Astrocyte (in vitro differentiated cells and primary cell): ENCODE results near the gene ITPK1. TPM values are rescaled to one million over a fixed set of nuclear protein-coding genes. Genes with fewer than 3 reads are reported as not detected.

Experiments
- DNase-seq: peaks from one replicate; pipeline ENCODE4 v3.0.0-alpha.2; 2010; ENCODE audit warnings: low read depth
- FAIRE-seq: peaks from 2 replicates; lab custom pipeline; 2011; peaks lifted over from hg19 to GRCh38; lab: Jason Lieb, UNC
- H2AFZ ChIP-seq: 2 replicates; pipeline ENCODE4 v1.6.0; 2012; ENCODE audit warnings: low read depth, low read length, inconsistent platforms
- H3K27ac ChIP-seq: 2 replicates; pipeline ENCODE4 v1.5.1; 2011; ENCODE audit warnings: low read depth, low read length, inconsistent platforms
- H3K27me3 ChIP-seq: 2 replicates; pipeline ENCODE4 v1.6.0; 2011; ENCODE audit warnings: low read length, inconsistent platforms; ENCODE audit not compliant: insufficient read depth
- H3K36me3 ChIP-seq: 2 replicates; pipeline ENCODE4 v1.5.1; 2011; ENCODE audit warnings: low read length, inconsistent platforms; ENCODE audit not compliant: insufficient read depth
- H3K4me1 ChIP-seq: 2 replicates; pipeline ENCODE4 v1.5.1; 2011; ENCODE audit warnings: low read length, inconsistent platforms; ENCODE audit not compliant: insufficient read depth
- H3K4me2 ChIP-seq: 2 replicates; pipeline ENCODE4 v1.6.0; 2012; ENCODE audit warnings: low read length, inconsistent platforms
- H3K4me3 ChIP-seq: 2 replicates; pipeline ENCODE4 v1.5.1; 2011; ENCODE audit warnings: low read depth, mild to moderate bottlenecking, low read length, inconsistent platforms; ENCODE audit not compliant: insufficient read depth
- H3K79me2 ChIP-seq: 2 replicates; pipeline ENCODE4 v1.6.0; 2012; ENCODE audit warnings: mild to moderate bottlenecking, low read length, inconsistent platforms; ENCODE audit not compliant: insufficient read depth
- H3K9ac ChIP-seq: 2 replicates; pipeline ENCODE4 v1.6.0; 2012; ENCODE audit warnings: mild to moderate bottlenecking, low read length, inconsistent platforms
- H3K9me3 ChIP-seq: 2 replicates; pipeline ENCODE4 v1.5.1; 2012; ENCODE audit warnings: low read depth, mild to moderate bottlenecking, low read length, inconsistent platforms; ENCODE audit not compliant: insufficient read depth
- H4K20me1 ChIP-seq: 2 replicates; pipeline ENCODE4 v1.6.0; 2012; ENCODE audit warnings: low read length, inconsistent platforms; ENCODE audit not compliant: insufficient read depth
- H3K27ac Mint-ChIP-seq: one replicate; pipeline ENCODE4 v1.8.0; 2021; ENCODE audit warnings: mild to moderate bottlenecking, mixed read lengths; ENCODE audit not compliant: unreplicated experiment
- H3K27me3 Mint-ChIP-seq: one replicate; pipeline ENCODE4 v1.8.0; 2021; ENCODE audit warnings: low read depth, mixed read lengths; ENCODE audit not compliant: unreplicated experiment
- H3K36me3 Mint-ChIP-seq: one replicate; pipeline ENCODE4 v1.8.0; 2021; ENCODE audit warnings: low read depth, mixed read lengths; ENCODE audit not compliant: unreplicated experiment
- H3K4me1 Mint-ChIP-seq: one replicate; pipeline ENCODE4 v1.8.0; 2021; ENCODE audit warnings: low read depth, mixed read lengths; ENCODE audit not compliant: unreplicated experiment
- H3K4me3 Mint-ChIP-seq: one replicate; pipeline ENCODE4 v1.8.0; 2021; ENCODE audit warnings: mild to moderate bottlenecking, moderate library complexity, mixed read lengths; ENCODE audit not compliant: unreplicated experiment
- H3K9me3 Mint-ChIP-seq: one replicate; pipeline ENCODE4 v1.8.0; 2021; ENCODE audit warnings: mild to moderate bottlenecking, mixed read lengths; ENCODE audit not compliant: unreplicated experiment
- CTCF ChIP-seq: IDR thresholded peaks from 2 replicates; pipeline ENCODE4 v1.5.1; 2011; ENCODE audit warnings: low read depth, mild to moderate bottlenecking, inconsistent platforms, low read length, moderate library complexity; ENCODE audit not compliant: insufficient read depth
- EZH2 ChIP-seq: IDR thresholded peaks from 2 replicates; pipeline ENCODE4 v1.6.1; 2012; ENCODE audit warnings: mild to moderate bottlenecking, low read length, inconsistent platforms; ENCODE audit not compliant: insufficient read depth
- total RNA-seq: library from RNA; stranded (reverse); gene quantifications from 2 replicates; pipeline ENCODE4 v1.2.1, GENCODE V29; 2021

ITPK1 gene
- total RNA-seq, 1 donor from 2014 or later = 13.0 TPM

DNA sequence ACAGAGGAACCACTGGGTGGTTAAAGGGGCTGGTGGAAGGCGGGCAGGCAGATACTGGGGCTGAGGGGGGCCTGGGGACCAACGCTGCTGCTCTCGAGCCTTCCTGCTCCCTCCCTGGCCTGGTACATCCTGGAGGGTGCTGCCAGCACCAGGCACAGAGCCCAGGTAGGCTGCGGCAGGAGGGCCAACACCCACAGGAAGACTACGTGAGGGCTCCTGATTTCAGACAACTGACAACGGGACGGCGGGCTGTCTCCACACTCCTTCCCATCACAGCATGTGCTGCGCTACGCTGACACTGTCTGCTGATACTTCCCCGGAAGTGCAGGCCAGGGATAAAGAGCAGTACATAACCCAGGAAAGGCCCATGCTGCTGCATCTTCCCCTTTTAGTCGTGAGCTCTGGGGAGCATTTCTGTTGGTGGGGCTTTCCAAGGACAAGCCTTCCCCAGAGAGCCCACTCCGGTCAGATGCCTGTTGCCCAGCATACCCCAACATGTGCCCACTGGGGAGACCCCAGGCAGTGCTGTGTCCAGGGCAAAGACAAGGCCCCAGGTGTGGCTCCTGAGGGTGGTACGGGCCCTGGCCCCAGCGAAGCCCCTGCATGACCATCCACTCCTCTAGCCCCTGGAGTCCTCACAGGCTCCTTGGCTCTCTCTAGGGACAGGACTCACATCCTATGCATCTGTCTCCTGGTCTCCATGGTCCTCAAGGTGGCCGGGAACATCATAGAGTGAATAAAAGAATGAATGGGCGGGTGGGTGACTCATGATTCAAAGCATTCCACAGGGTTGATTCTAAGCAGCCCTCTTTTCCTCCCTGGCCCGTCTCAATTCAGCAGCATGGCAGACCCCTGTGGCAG, 154.8 kb downstream of the ITPK1 start:
- DNase-seq = peak; percentile 52
- no peaks in the 10 kb centered on the region for H3K36me3 Mint-ChIP-seq

DNA sequence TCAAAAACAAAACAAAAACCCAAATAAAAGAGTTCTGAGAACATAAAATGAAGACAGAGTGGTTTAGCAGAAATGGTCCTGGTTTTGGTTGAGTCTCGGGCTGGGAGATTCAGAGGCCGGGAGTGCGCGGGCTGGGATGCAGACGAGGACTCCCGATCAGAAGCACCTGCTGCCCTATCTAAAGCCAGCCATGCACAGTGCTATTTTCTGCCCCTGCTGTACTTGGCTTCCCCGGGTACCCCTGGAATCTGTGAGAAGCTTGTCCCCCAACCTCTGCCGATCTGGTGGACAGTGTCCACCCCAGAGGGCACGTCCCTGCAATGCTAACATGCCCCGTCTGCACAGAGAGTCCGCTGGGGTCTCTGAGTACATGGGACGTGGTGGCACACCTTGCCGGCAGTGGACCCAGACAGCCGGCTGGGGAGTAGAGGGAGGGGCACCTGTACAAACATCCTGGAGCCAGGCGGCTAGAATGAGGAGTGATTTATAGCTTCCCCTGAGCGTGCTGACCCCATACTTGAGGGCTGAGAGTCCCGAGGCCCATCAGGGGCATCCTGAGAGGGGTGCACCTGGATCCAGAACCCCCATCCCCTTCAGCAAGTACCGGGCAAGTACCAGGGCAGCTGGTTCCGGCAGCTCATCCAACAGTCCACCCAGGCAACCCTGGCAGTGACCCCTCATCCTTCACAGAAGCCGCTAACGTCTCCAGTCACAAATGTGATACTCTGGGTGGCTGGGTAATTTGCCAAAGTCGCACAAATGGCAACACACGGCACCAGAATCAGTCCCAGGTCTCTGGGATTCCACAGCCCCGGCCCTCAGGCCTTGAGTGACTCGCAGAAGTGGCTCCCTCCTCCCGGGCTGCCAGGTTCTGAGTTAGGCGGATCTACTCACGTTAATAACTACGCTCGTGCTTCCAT, 155.7 kb downstream of the ITPK1 start:
- no peak overlapping the region for H3K9ac ChIP-seq
- H3K36me3 Mint-ChIP-seq = no peaks in the 10 kb centered on the region
- H3K27ac ChIP-seq = no peak overlapping the region
- H3K27me3 Mint-ChIP-seq = peaks cover 27% of the 10 kb centered on the region
- no peak overlapping the region for H3K4me3 Mint-ChIP-seq
- DNase-seq (no peak), FAIRE-seq (no peak)
- no peak overlapping the region for H3K4me3 ChIP-seq
- H3K4me2 ChIP-seq = no peak overlapping the region
- H3K36me3 ChIP-seq = no peaks in the 10 kb centered on the region
- H4K20me1 ChIP-seq = no peaks in the 10 kb centered on the region
- H3K9me3 ChIP-seq = no peaks in the 10 kb centered on the region
- H3K27ac Mint-ChIP-seq = no peak overlapping the region
- H3K79me2 ChIP-seq = no peaks in the 10 kb centered on the region
- H3K4me1 ChIP-seq = peaks cover 26% of the 10 kb centered on the region
- H3K4me1 Mint-ChIP-seq = no peaks in the 10 kb centered on the region
- TF ChIP-seq EZH2 = no peak
- no peak for TF ChIP-seq CTCF
- H3K9me3 Mint-ChIP-seq = peaks cover 4% of the 10 kb centered on the region
- H2AFZ ChIP-seq = no peak overlapping the region
- H3K27me3 ChIP-seq = no peaks in the 10 kb centered on the region

More for the DNA sequence above, 154.8 kb downstream of the ITPK1 start:
- H3K27ac Mint-ChIP-seq = no peak overlapping the region
- Histone ChIP-seq H4K20me1 (no peaks in the 10 kb centered on the region), H3K27ac (no peak overlapping the region), H3K4me2 (peak overlapping the region; percentile 39), H2AFZ (no peak overlapping the region), H3K4me1 (peaks cover 26% of the 10 kb centered on the region), H3K9me3 (no peaks in the 10 kb centered on the region), H3K4me3 (no peak overlapping the region), H3K9ac (no peak overlapping the region), H3K79me2 (no peaks in the 10 kb centered on the region), H3K36me3 (no peaks in the 10 kb centered on the region), H3K27me3 (no peaks in the 10 kb centered on the region)
- no peaks in the 10 kb centered on the region for H3K4me1 Mint-ChIP-seq
- peaks cover 7% of the 10 kb centered on the region for H3K9me3 Mint-ChIP-seq
- H3K27me3 Mint-ChIP-seq = peaks cover 18% of the 10 kb centered on the region
- TF ChIP-seq CTCF (no peak), EZH2 (no peak)
- H3K4me3 Mint-ChIP-seq = no peak overlapping the region
- peak; percentile 54 for FAIRE-seq
